GM13976 (cell line): ENCODE measurements around the gene ZNF785.

Source experiments
- DNase-seq: peaks from one replicate; pipeline ENCODE4 v3.0.0; 2012; ENCODE audit warnings: low spot score
- CTCF ChIP-seq: IDR thresholded peaks from 2 replicates; pipeline ENCODE4 v1.5.1; 2012; ENCODE audit warnings: borderline replicate concordance, mild to moderate bottlenecking; ENCODE audit not compliant: insufficient read depth; ENCODE audit errors: extremely low read depth, missing control alignments, control extremely low read depth
- in situ Hi-C: fragments of 300-500 bp; cut with MboI; formaldehyde crosslinking; loops from one replicate; pipeline ENCODE4 v1.12.0; 2022; ENCODE audit warnings: low sequenced_read_pairs, mixed read lengths, inconsistent platforms; ENCODE audit not compliant: unreplicated experiment

Gene ZNF785

DNA sequence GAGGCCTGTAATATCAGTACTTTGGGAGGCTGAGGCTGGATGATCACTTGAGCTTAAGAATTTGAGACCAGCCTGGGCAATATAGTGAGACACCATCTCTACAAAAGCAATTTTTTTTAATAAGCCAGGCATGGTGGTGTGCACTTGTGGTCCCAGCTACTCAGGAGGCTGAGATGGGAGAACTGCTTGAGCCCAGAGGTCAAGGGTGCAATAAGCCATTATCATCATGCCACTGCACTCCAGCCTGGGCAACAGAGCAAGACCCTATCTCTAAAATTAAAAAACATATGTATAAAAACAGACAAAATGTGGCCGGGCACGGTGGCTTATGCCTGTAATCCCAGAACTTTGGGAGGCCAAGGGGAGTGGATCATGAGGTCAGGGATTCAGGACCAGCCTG lies 3.2 kb upstream of the ZNF785 start:
- DNase-seq, result no peak
- TF ChIP-seq CTCF, result no peak
- in situ Hi-C loops, result no loop called here

- TF ChIP-seq CTCF, result no peak
- in situ Hi-C loops, result no loop called here
- peak; percentile 54 for DNase-seq
Observed at GRCh38 chr16:30585022-30585399, 486 bp downstream of the ZNF785 start.

GRCh38 chr16:30582611-30583340 lies 2.7 kb downstream of the ZNF785 start:
- no peak for TF ChIP-seq CTCF
- in situ Hi-C loops, result no loop called here

GRCh38 chr16:30581457-30581856 lies 4.0 kb downstream of the ZNF785 start:
- TF ChIP-seq CTCF, result no peak
- no peak for DNase-seq

More at GRCh38 chr16:30582611-30583340, 2.7 kb downstream of the ZNF785 start:
- DNase-seq, result no peak

GRCh38 chr16:30574678-30575077 lies 10.8 kb downstream of the ZNF785 start:
- no peak for TF ChIP-seq CTCF
- in situ Hi-C loops, result no loop called here
- no peak for DNase-seq

More at GRCh38 chr16:30581457-30581856, 4.0 kb downstream of the ZNF785 start:
- in situ Hi-C loops, result no loop called here

DNA sequence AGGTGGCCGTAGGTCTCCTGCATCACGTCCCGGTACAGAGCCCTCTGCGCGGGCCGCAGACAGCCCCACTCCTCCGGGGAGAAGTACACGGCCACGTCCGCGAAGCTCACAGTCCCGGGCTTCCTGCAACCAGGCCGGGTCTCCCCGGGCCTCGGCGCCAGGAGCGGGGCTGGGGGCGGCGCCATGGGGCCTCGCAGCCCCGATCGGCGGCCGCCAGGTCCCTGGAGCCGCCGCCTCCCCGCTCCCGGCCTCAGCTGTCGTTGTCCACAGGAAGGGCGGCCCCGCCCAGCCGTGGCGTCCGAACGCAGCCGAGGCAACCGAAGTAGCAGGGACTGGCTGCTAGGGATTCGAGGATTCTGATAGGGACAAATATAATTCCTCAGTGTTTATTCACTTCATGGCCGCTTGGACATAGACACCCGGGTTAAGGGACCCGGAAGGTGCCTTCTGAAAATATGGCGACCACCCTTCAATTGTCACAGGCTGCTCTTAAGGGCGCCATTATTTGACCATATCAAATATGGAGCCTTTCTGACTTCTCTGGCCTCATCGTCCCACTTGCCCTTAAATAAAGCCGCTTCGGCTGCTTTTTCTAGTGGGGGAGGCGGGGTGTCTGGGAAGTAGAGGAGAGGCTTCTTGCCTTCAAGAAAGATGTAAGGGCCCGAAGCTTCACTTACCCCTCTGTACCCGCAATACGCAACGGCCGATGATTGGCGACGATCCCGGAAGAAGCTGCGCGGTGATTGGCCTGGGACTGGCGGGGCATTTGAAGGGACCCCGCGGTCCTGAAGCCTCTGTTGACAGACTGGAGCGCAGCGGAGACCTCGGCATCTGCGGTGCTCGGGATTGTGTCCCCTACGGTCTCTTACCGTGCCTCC lies 13.8 kb downstream of the ZNF785 start, which contains the start of gene ZNF688:
ZNF688 (minus strand) TSS at position 270 of the 878 bp plus-strand sequence; CDS start at position 185, 85 bp downstream.
- no peak for TF ChIP-seq CTCF
- in situ Hi-C loops, result no loop called here
- DNase-seq, result peak; percentile 95
